ENCODE measurements around the gene GXYLT2.

DNA sequence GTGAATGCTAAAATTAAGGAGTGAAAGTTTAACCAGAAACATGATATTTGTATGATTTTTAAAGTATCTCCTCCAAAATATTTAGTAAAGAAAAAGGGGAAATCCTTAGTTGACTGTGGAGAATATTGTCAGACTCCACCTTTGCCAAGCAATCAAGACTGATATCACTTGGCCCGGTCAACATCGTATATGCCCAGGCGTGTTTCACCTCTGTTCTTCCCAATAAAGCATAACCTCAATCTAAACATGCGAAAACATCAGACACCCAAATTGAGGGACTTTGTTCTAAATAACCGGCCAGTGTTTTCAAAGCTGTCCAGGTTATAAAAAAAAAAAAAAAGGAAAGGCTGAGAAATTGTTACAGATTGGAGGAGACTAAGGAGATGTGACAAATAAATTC is 54.6 kb downstream of the GXYLT2 start:
- TF ChIP-seq, protein P1, sequence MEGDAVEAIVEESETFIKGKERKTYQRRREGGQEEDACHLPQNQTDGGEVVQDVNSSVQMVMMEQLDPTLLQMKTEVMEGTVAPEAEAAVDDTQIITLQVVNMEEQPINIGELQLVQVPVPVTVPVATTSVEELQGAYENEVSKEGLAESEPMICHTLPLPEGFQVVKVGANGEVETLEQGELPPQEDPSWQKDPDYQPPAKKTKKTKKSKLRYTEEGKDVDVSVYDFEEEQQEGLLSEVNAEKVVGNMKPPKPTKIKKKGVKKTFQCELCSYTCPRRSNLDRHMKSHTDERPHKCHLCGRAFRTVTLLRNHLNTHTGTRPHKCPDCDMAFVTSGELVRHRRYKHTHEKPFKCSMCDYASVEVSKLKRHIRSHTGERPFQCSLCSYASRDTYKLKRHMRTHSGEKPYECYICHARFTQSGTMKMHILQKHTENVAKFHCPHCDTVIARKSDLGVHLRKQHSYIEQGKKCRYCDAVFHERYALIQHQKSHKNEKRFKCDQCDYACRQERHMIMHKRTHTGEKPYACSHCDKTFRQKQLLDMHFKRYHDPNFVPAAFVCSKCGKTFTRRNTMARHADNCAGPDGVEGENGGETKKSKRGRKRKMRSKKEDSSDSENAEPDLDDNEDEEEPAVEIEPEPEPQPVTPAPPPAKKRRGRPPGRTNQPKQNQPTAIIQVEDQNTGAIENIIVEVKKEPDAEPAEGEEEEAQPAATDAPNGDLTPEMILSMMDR (IDR thresholded peaks at IDR 0.05): no peak
- TF ChIP-seq POLR2AphosphoS5 (IDR thresholded peaks at IDR 0.05; ENCODE audit: low read depth, low read length) (no peak), SIN3A (IDR thresholded peaks at IDR 0.05; ENCODE audit: borderline replicate concordance, insufficient read depth, low read depth, low read length) (no peak)
- TF ChIP-seq, protein P2, sequence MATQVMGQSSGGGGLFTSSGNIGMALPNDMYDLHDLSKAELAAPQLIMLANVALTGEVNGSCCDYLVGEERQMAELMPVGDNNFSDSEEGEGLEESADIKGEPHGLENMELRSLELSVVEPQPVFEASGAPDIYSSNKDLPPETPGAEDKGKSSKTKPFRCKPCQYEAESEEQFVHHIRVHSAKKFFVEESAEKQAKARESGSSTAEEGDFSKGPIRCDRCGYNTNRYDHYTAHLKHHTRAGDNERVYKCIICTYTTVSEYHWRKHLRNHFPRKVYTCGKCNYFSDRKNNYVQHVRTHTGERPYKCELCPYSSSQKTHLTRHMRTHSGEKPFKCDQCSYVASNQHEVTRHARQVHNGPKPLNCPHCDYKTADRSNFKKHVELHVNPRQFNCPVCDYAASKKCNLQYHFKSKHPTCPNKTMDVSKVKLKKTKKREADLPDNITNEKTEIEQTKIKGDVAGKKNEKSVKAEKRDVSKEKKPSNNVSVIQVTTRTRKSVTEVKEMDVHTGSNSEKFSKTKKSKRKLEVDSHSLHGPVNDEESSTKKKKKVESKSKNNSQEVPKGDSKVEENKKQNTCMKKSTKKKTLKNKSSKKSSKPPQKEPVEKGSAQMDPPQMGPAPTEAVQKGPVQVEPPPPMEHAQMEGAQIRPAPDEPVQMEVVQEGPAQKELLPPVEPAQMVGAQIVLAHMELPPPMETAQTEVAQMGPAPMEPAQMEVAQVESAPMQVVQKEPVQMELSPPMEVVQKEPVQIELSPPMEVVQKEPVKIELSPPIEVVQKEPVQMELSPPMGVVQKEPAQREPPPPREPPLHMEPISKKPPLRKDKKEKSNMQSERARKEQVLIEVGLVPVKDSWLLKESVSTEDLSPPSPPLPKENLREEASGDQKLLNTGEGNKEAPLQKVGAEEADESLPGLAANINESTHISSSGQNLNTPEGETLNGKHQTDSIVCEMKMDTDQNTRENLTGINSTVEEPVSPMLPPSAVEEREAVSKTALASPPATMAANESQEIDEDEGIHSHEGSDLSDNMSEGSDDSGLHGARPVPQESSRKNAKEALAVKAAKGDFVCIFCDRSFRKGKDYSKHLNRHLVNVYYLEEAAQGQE (IDR thresholded peaks at IDR 0.05; ENCODE audit: insufficient read depth in 1 of 2, low read depth in 2 of 2, low read length in 1 of 2): no peak
